H1 (cell line): ENCODE data around the gene SH3D19.

Experiments
- CHD1 ChIP-seq: IDR thresholded peaks from 2 replicates; pipeline ENCODE4 v1.6.1; 2012; ENCODE audit warnings: low read depth, low read length, improper control_type of control experiment
- EP300 ChIP-seq, 2 experiments: IDR thresholded peaks; 1 replicate in 1 of 2; 2 replicates in 1 of 2; pipeline ENCODE4 v1.6.1; 2011 to 2012; ENCODE audit warnings: low read depth in 2 of 2, low read length in 2 of 2, mild to moderate bottlenecking in 2 of 2, borderline replicate concordance in 1 of 2, inconsistent platforms in 1 of 2, moderate library complexity in 1 of 2
- EZH2 ChIP-seq: fragments of 200-600 bp; sonication (generic); IDR thresholded peaks from 2 replicates; pipeline ENCODE4 v1.7.1; 2012; ENCODE audit warnings: low read depth, mild to moderate bottlenecking, moderate library complexity, low read length, inconsistent platforms; ENCODE audit not compliant: severe bottlenecking
- GTF2F1 ChIP-seq: IDR thresholded peaks from 2 replicates; pipeline ENCODE4 v1.6.1; 2012; ENCODE audit warnings: low read depth, low read length, improper control_type of control experiment, borderline replicate concordance
- POLR2A ChIP-seq, 2 experiments: IDR thresholded peaks; 1 replicate in 1 of 2; 2 replicates in 1 of 2; pipeline ENCODE4 v1.6.1; 2011; ENCODE audit warnings: low read depth in 2 of 2, low read length in 2 of 2, mild to moderate bottlenecking in 2 of 2; ENCODE audit errors: control extremely low read depth in 1 of 2
- POLR2AphosphoS5 ChIP-seq: IDR thresholded peaks from 2 replicates; pipeline ENCODE4 v1.6.1; 2011; ENCODE audit warnings: low read depth, low read length
- YY1 ChIP-seq: IDR thresholded peaks from 2 replicates; pipeline ENCODE4 v1.6.1; 2011; ENCODE audit warnings: low read depth, mild to moderate bottlenecking, low read length
- TF ChIP-seq, protein P1 (sequence below), 3 experiments: IDR thresholded peaks; 1 replicate in 2 of 3; 2 replicates in 1 of 3; pipeline versions ENCODE4 v1.5.1 to v1.6.1; 2011; ENCODE audit warnings: low read length in 3 of 3, mild to moderate bottlenecking in 3 of 3, inconsistent platforms in 2 of 3, low read depth in 1 of 3, moderate library complexity in 1 of 3; ENCODE audit not compliant: insufficient read depth in 1 of 3; ENCODE audit errors: control extremely low read depth in 1 of 3
- TF ChIP-seq, protein P2 (sequence below): IDR thresholded peaks from 2 replicates; pipeline ENCODE4 v1.6.1; 2012; ENCODE audit warnings: inconsistent platforms

DNA sequence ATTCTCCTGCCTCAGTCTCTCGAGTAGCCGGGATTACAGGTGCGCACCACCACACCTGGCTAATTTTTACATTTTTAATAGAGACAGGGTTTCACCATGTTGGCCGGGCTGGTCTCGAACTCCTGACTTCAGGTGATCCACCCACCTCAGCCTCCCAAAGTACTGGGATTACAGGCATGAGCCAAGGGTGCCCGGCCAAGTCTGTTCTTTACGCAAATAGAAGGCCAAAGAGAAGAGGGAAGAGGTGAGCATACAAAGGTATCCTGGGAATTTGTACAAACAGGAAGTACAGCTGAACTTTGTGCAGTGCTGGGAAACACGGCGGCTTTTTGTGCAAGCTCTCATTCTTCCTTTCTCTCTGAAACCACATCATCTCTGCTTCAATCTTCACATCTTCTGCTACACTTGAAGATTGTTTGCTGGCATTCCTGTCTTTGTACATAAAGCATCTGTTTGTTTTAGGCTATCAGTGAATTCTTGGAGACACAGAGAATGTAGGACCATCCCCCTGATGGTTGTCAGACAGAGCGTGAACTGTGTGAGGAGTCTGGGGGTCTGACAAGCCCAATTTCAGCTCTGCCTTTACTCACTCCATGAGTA, 120.4 kb downstream of the SH3D19 start:
- TF ChIP-seq GTF2F1 (no peak), POLR2AphosphoS5 (no peak), EZH2 (no peak), POLR2A (IDR thresholded peaks at IDR 0.05; ENCODE audit: control extremely low read depth in 1 of 2, low read depth in 2 of 2, low read length in 2 of 2) (no peak), EP300 (IDR thresholded peaks at IDR 0.05; ENCODE audit: borderline replicate concordance in 1 of 2, low read depth in 2 of 2, low read length in 2 of 2) (no peak), CHD1 (no peak), YY1 (no peak)
- TF ChIP-seq, protein P1, sequence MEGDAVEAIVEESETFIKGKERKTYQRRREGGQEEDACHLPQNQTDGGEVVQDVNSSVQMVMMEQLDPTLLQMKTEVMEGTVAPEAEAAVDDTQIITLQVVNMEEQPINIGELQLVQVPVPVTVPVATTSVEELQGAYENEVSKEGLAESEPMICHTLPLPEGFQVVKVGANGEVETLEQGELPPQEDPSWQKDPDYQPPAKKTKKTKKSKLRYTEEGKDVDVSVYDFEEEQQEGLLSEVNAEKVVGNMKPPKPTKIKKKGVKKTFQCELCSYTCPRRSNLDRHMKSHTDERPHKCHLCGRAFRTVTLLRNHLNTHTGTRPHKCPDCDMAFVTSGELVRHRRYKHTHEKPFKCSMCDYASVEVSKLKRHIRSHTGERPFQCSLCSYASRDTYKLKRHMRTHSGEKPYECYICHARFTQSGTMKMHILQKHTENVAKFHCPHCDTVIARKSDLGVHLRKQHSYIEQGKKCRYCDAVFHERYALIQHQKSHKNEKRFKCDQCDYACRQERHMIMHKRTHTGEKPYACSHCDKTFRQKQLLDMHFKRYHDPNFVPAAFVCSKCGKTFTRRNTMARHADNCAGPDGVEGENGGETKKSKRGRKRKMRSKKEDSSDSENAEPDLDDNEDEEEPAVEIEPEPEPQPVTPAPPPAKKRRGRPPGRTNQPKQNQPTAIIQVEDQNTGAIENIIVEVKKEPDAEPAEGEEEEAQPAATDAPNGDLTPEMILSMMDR (IDR thresholded peaks at IDR 0.05; ENCODE audit: control extremely low read depth in 1 of 3, insufficient read depth in 1 of 3, low read depth in 1 of 3, low read length in 3 of 3), result no peak
- TF ChIP-seq, protein P2, sequence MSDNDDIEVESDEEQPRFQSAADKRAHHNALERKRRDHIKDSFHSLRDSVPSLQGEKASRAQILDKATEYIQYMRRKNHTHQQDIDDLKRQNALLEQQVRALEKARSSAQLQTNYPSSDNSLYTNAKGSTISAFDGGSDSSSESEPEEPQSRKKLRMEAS, result no peak
